Measurements from ENCODE around the gene PEX14.

DNA sequence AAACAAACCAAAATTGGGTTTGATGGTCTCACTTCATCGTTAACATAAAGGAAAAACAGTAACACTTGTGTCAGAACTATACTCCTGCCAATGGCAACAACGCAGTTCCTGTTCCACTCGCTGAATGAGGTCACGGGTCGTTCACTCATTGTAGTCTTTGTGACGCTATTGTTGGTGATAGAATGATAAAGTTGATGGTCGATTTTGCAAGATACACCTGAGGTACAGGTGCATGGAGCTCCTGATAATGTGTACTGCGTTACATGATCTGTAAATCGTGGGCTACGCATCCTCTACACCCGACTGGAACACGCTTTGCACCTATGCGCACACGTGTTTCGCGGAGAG lies 44.9 kb upstream of the PEX14 start:
- no peak for TF ChIP-seq POLR2AphosphoS5 (IDR thresholded peaks at IDR 0.05; ENCODE audit: low read depth, low read length)
- no peak for TF ChIP-seq TAF1 (IDR thresholded peaks at IDR 0.05; ENCODE audit: borderline replicate concordance, insufficient read depth, low read length)
- TF ChIP-seq FOXP2 (optimal IDR thresholded peaks at IDR 0.05; ENCODE audit: borderline replicate concordance, extremely low read depth, extremely low read length, insufficient read depth), result no peak
- no peak for TF ChIP-seq SIN3A (IDR thresholded peaks at IDR 0.05; ENCODE audit: borderline replicate concordance, insufficient read depth, low read length)
- no peak for TF ChIP-seq REST (IDR thresholded peaks at IDR 0.05; ENCODE audit: insufficient read depth in 1 of 2, low read depth in 2 of 2, low read length in 2 of 2)
